ENCODE measurements around the gene PRSS1.

PRSS1 gene

DNA sequence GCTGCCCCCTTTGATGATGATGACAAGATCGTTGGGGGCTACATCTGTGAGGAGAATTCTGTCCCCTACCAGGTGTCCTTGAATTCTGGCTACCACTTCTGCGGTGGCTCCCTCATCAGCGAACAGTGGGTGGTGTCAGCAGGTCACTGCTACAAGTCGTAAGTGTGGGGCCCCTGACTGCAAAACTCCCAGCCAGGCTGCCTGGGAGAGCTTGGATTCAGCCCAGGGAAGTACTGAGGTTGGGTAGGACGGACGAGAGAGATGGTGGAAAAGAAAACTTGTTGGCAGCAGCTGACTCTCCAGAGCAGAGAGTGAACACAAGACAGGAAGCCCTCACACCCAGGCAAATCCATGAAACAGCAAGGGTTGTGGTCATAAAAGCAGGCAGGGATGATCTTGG is 22.8 kb downstream of the PRSS1 start:
- Histone ChIP-seq H3K36me3 (ENCODE audit: control insufficient read depth, low read length) (no peaks in the 10 kb centered on the region), H3F3A (ENCODE audit: control insufficient read depth, insufficient read depth) (no peaks in the 10 kb centered on the region), H3K9me3 (ENCODE audit: control insufficient read depth, insufficient read depth, low read length) (no peaks in the 10 kb centered on the region), H3K9me2 (replicated peaks; ENCODE audit: control insufficient read depth, low read length) (no peaks in the 10 kb centered on the region), H3K4me2 (ENCODE audit: low read length) (no peak overlapping the region), H3K27ac (ENCODE audit: low read depth, low read length) (no peak overlapping the region), H3K27me3 (ENCODE audit: control insufficient read depth, low read length) (peaks cover 11% of the 10 kb centered on the region; the same call in 1 of the 2 replicates), H3K79me2 (ENCODE audit: control insufficient read depth, low read length) (no peaks in the 10 kb centered on the region), H3K4me3 (ENCODE audit: low read length) (no peak overlapping the region), H3K4me1 (ENCODE audit: control insufficient read depth, low read length) (peaks cover 21% of the 10 kb centered on the region), H4K20me1 (ENCODE audit: control insufficient read depth, insufficient read depth, low read depth, low read length) (no peaks in the 10 kb centered on the region)
- TF ChIP-seq EZH2phosphoT487 (IDR thresholded peaks at IDR 0.05; ENCODE audit: borderline replicate concordance, low read length) = no peak
- TF ChIP-seq, protein P1, sequence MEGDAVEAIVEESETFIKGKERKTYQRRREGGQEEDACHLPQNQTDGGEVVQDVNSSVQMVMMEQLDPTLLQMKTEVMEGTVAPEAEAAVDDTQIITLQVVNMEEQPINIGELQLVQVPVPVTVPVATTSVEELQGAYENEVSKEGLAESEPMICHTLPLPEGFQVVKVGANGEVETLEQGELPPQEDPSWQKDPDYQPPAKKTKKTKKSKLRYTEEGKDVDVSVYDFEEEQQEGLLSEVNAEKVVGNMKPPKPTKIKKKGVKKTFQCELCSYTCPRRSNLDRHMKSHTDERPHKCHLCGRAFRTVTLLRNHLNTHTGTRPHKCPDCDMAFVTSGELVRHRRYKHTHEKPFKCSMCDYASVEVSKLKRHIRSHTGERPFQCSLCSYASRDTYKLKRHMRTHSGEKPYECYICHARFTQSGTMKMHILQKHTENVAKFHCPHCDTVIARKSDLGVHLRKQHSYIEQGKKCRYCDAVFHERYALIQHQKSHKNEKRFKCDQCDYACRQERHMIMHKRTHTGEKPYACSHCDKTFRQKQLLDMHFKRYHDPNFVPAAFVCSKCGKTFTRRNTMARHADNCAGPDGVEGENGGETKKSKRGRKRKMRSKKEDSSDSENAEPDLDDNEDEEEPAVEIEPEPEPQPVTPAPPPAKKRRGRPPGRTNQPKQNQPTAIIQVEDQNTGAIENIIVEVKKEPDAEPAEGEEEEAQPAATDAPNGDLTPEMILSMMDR (IDR thresholded peaks at IDR 0.05; ENCODE audit: low read depth, low read length, poor library complexity, severe bottlenecking) = no peak

- H3K9me3 ChIP-seq (ENCODE audit: control insufficient read depth, insufficient read depth, low read length) = no peaks in the 10 kb centered on the region
- H4K20me1 ChIP-seq (ENCODE audit: control insufficient read depth, insufficient read depth, low read depth, low read length) = no peaks in the 10 kb centered on the region
- no peaks in the 10 kb centered on the region for H3K9me2 ChIP-seq (replicated peaks; ENCODE audit: control insufficient read depth, low read length)
- H3K4me2 ChIP-seq (ENCODE audit: low read length) = no peak overlapping the region
- TF ChIP-seq EZH2phosphoT487 (IDR thresholded peaks at IDR 0.05; ENCODE audit: borderline replicate concordance, low read length) = no peak
- TF ChIP-seq, protein P1 (IDR thresholded peaks at IDR 0.05; ENCODE audit: low read depth, low read length, poor library complexity, severe bottlenecking) = no peak
- no peaks in the 10 kb centered on the region for H3K79me2 ChIP-seq (ENCODE audit: control insufficient read depth, low read length)
- peaks cover 11% of the 10 kb centered on the region; the same call in 1 of the 2 replicates for H3K27me3 ChIP-seq (ENCODE audit: control insufficient read depth, low read length)
- no peak overlapping the region for H3K27ac ChIP-seq (ENCODE audit: low read depth, low read length)
- H3K4me1 ChIP-seq (ENCODE audit: control insufficient read depth, low read length) = peaks cover 21% of the 10 kb centered on the region
- H3F3A ChIP-seq (ENCODE audit: control insufficient read depth, insufficient read depth) = no peaks in the 10 kb centered on the region
- no peaks in the 10 kb centered on the region for H3K36me3 ChIP-seq (ENCODE audit: control insufficient read depth, low read length)
- H3K4me3 ChIP-seq (ENCODE audit: low read length) = no peak overlapping the region
Measured at GRCh38 chr7:142772673-142773072, 23.4 kb downstream of the PRSS1 start.

GRCh38 chr7:142773230-142773629 is 24.0 kb downstream of the PRSS1 start:
- no peak for TF ChIP-seq EZH2phosphoT487 (IDR thresholded peaks at IDR 0.05; ENCODE audit: borderline replicate concordance, low read length)
- TF ChIP-seq, protein P1 (IDR thresholded peaks at IDR 0.05; ENCODE audit: low read depth, low read length, poor library complexity, severe bottlenecking) = no peak
- Histone ChIP-seq H3K4me3 (ENCODE audit: low read length) (no peak overlapping the region), H3K4me1 (ENCODE audit: control insufficient read depth, low read length) (peaks cover 21% of the 10 kb centered on the region)

More at GRCh38 chr7:142773230-142773629, 24.0 kb downstream of the PRSS1 start:
- Histone ChIP-seq H3F3A (ENCODE audit: control insufficient read depth, insufficient read depth) (no peaks in the 10 kb centered on the region), H4K20me1 (ENCODE audit: control insufficient read depth, insufficient read depth, low read depth, low read length) (no peaks in the 10 kb centered on the region), H3K36me3 (ENCODE audit: control insufficient read depth, low read length) (no peaks in the 10 kb centered on the region), H3K27ac (ENCODE audit: low read depth, low read length) (no peak overlapping the region), H3K4me2 (ENCODE audit: low read length) (no peak overlapping the region), H3K9me3 (ENCODE audit: control insufficient read depth, insufficient read depth, low read length) (no peaks in the 10 kb centered on the region), H3K79me2 (ENCODE audit: control insufficient read depth, low read length) (no peaks in the 10 kb centered on the region), H3K9me2 (replicated peaks; ENCODE audit: control insufficient read depth, low read length) (no peaks in the 10 kb centered on the region), H3K27me3 (ENCODE audit: control insufficient read depth, low read length) (peaks cover 8% of the 10 kb centered on the region; the same call in 1 of the 2 replicates)

Measured in DOHH2 (cell line).